NCI-H2107 treated with DMSO at 0.1 percent for 48 hours (cell line): ENCODE results near the gene SLC16A1.
"Not testable (repeated sequence)": the region's sequence is repeated elsewhere in the genome, so short reads cannot be mapped to it uniquely, and the experiment has no call there.

Source experiments
- DNase-seq: peaks from one replicate; lab custom pipeline; 2025; ENCODE audit not compliant: unreplicated experiment; lab: John Stamatoyannopoulos, UW

SLC16A1 gene

GRCh38 chr1:112926858-112927257 lies 29.1 kb downstream of the SLC16A1 start:
- no peak for DNase-seq

- DNase-seq: no peak
These were observed 31.0 kb downstream of the SLC16A1 start for GRCh38 chr1:112925015-112925414.

GRCh38 chr1:112923959-112924349 lies 32.0 kb downstream of the SLC16A1 start:
- no peak for DNase-seq

GRCh38 chr1:112923234-112923958 lies 32.6 kb downstream of the SLC16A1 start:
- DNase-seq: no peak

- DNase-seq: no peak
These were observed 44.3 kb downstream of the SLC16A1 start for GRCh38 chr1:112911506-112912220.

- no peak for DNase-seq
These were observed 46.1 kb downstream of the SLC16A1 start for GRCh38 chr1:112909847-112910246.

GRCh38 chr1:112906150-112906698 lies 49.8 kb downstream of the SLC16A1 start:
- DNase-seq: no peak

- no peak for DNase-seq
These were observed 50.4 kb downstream of the SLC16A1 start for GRCh38 chr1:112905395-112906149.

GRCh38 chr1:112904831-112905261 lies 51.1 kb downstream of the SLC16A1 start:
- no peak for DNase-seq

- no peak for DNase-seq
These were observed 51.7 kb downstream of the SLC16A1 start for GRCh38 chr1:112904071-112904830.

- DNase-seq: no peak
These were observed 53.8 kb downstream of the SLC16A1 start for GRCh38 chr1:112902221-112902620.

- DNase-seq: no peak
These were observed 54.6 kb downstream of the SLC16A1 start for GRCh38 chr1:112901387-112901786.

- DNase-seq: no peak
These were observed 59.2 kb downstream of the SLC16A1 start for GRCh38 chr1:112896783-112897182.

GRCh38 chr1:112894561-112895011 lies 61.4 kb downstream of the SLC16A1 start:
- no peak for DNase-seq

- DNase-seq: no peak
These were observed 62.0 kb downstream of the SLC16A1 start for GRCh38 chr1:112894010-112894292.

GRCh38 chr1:112893288-112894009 lies 62.5 kb downstream of the SLC16A1 start:
- DNase-seq: no peak

- DNase-seq: not testable (repeated sequence)
These were observed 66.1 kb downstream of the SLC16A1 start for GRCh38 chr1:112889906-112890305.

GRCh38 chr1:112889052-112889768 lies 66.8 kb downstream of the SLC16A1 start:
- no peak for DNase-seq

- DNase-seq: no peak
These were observed 67.4 kb downstream of the SLC16A1 start for GRCh38 chr1:112888630-112889029.
